Fibroblast of villous mesenchyme (primary cell): ENCODE measurements around the gene BEND5. TPM values are rescaled to one million over a fixed set of nuclear protein-coding genes. Genes with fewer than 3 reads are reported as not detected.
A peak's percentile ranks its signal among the peaks of the same experiment; 100 is the strongest.

Experiments used
- DNase-seq: peaks from one replicate; pipeline ENCODE4 v3.0.0-alpha.2; 2010; ENCODE audit warnings: low read depth
- H3K4me3 ChIP-seq: 2 replicates; pipeline ENCODE4 v1.5.1; 2011; ENCODE audit warnings: low read depth, mild to moderate bottlenecking, low read length
- total RNA-seq: library from RNA; depleted of rRNA; stranded (reverse); fragments of >200 nt; gene quantifications from 2 replicates; pipeline ENCODE4 v1.2.3, GENCODE V29; 2012
- TF ChIP-seq, protein P1 (sequence below): IDR thresholded peaks from 2 replicates; pipeline ENCODE4 v1.5.1; 2012; ENCODE audit warnings: low read depth, mild to moderate bottlenecking, low read length; ENCODE audit not compliant: insufficient read depth

BEND5 gene
- total RNA-seq, 1 donor, result not detected

DNA sequence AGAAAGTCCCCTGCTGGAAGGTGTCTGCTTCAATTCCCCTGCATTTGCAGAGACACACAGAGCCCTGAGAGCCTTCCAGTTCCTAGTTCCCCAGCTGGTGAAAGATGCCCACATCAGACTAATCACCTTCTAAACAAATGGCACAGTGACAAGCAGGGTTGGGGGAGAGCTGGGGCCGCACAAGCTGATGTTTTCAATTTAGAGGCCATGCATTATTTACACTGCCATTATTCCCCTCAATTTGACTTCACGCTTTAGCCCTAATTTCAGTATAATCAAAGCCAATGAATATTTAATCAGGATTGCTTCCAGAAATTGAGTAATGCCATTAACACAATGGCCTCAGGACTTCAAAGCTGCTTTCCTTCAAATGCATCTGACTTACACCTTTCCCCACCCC is 81.5 kb downstream of the BEND5 start:
- DNase-seq, result no peak
- TF ChIP-seq, protein P1, sequence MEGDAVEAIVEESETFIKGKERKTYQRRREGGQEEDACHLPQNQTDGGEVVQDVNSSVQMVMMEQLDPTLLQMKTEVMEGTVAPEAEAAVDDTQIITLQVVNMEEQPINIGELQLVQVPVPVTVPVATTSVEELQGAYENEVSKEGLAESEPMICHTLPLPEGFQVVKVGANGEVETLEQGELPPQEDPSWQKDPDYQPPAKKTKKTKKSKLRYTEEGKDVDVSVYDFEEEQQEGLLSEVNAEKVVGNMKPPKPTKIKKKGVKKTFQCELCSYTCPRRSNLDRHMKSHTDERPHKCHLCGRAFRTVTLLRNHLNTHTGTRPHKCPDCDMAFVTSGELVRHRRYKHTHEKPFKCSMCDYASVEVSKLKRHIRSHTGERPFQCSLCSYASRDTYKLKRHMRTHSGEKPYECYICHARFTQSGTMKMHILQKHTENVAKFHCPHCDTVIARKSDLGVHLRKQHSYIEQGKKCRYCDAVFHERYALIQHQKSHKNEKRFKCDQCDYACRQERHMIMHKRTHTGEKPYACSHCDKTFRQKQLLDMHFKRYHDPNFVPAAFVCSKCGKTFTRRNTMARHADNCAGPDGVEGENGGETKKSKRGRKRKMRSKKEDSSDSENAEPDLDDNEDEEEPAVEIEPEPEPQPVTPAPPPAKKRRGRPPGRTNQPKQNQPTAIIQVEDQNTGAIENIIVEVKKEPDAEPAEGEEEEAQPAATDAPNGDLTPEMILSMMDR, result no peak
- H3K4me3 ChIP-seq, result no peak overlapping the region

DNA sequence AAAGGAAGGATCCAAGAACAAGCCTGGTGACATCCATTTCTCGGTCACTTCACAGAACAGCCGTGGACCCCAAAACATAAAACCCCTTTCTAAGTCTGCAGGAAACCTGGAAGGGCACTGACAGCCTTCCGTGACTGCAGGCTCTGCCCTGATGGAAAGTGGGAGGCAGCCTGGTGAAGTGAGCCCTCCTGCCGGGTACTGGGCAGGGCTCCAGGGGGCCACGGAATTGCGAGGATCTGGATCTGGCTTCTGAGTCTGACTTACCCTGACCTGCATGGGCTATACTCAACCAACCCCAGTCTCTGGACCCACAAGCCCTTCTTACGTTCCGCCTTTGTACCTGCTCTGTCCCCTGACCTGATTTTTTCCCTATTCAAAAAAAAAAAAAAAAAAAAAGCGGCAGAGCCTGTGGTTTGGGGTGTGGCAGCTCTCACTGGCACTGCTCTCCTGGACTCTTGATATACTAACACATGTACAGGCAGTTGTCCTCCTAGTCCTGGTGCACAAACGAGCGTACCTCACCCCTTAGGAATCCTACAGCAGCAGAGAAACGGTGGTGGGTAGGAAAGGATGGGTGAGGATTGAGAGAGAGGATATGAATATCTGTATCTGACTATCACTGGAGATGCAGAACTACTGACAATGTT is 82.9 kb downstream of the BEND5 start:
- H3K4me3 ChIP-seq, result no peak overlapping the region
- TF ChIP-seq, protein P1, result no peak
- DNase-seq, result no peak

DNA sequence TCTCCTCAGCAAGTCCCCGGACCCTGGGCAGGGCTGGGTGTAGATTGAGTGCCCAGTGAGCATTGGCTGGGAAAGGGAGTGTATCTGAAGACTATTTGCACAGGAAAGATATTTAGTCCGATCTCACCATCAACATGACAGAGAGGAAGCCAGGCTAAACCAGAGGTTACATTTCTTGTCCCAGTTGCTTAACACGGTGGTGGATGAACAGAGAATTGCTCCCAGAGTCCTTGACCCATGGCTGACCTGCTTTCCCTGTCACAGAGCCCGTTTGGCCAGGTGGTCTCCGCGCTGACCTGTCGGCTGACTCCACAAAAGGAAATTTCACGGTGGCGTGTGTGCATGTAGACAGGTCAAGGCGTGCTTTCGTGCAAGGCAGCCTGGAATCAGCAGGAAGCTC is 83.5 kb downstream of the BEND5 start:
- no peak overlapping the region for H3K4me3 ChIP-seq
- no peak for DNase-seq
- TF ChIP-seq, protein P1, result no peak

DNA sequence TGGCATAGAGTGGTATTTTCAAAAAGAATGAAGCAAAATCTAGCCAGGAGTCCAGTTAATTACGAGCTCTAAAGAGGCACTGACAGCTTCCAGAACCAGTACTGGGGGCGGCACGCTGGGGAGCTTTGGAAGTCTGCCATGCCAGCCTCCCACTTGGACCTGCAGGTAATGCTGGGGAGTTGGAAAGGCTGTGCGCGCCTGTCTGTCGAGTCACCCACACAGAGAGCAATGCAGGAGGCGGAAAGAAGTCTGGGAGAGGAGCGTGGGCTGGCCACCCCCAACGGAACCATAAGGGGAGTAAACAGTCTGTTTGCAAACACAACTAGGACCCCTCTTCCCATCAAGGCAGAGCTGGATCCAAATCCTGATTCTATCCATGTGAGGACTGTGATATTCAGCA is 84.5 kb downstream of the BEND5 start:
- DNase-seq, result no peak
- H3K4me3 ChIP-seq, result no peak overlapping the region
- TF ChIP-seq, protein P1, result no peak

DNA sequence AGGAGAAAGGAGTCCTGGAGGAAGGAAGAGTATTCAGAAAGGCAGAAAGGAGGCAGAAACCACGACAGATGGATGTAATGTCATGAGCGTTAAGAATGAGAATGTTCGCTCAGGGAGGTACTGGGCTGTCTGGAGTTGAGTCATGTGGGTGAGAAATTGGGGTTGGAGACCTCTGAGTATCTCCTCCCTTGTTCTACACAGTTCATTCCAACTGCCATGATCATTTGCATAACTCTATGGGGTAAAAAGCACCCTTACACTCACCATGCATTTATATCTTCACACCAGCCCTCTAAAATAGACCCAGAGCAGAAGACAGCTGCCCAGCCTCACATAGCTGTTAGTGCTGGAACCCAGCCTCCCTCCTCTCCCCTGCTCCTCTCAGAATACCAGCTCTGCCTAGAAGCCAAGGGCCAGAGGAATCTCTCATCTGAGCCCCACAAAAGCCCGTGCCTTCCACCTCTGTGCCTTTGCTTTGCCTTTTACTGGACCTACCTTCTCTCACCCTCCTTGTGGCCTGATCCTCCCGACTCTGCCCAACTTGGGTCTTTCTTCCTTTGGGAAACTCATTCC is 85.2 kb downstream of the BEND5 start:
- no peak for DNase-seq

DNA sequence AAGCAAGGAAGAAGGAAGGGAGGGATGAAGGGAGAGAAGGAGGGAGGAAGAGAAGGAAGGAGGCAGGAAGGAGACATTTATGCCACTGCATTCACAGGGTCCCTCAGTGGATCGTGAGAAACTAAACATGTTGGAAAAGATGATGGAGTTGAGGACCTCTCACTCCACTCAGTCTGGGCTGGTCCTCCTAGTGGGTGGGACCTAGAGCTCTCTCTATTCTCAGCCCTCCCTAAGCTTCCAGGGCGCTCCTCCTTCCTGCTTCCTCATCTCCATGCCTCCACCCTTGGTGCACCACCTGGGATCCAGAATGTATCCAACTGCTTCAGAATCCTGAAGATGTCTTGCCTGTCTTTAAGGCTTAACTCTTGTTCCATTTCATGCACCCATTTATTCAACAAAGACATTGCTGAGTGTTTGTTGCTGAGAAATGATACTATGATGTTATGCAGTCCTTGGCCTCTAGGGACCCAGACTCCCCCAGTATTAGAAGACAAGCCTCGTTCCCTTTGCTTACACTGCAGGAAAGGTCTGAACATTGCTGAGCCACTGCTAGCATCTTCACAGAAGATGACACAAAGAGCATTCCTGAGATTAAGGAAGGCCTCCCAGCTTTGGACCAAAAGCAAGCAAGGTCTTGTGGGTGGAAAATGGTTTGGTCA is 88.5 kb downstream of the BEND5 start:
- H3K4me3 ChIP-seq, result no peak overlapping the region
- TF ChIP-seq, protein P1, result peak; percentile 33
- DNase-seq, result no peak

More for the DNA sequence above, 85.2 kb downstream of the BEND5 start:
- TF ChIP-seq, protein P1, result no peak
- H3K4me3 ChIP-seq, result no peak overlapping the region
